HepG2 (cell line): Measurements from ENCODE around the gene RHBDF2. TPM values are rescaled to one million over a fixed set of nuclear protein-coding genes. Genes with fewer than 3 reads are reported as not detected.
A peak's percentile ranks its signal among the peaks of the same experiment; 100 is the strongest.

Source experiments
- CHCHD3 ChIP-seq: sonication (generic); formaldehyde crosslinking; IDR thresholded peaks from 2 replicates; pipeline ENCODE4 v1.8.0; 2022; ENCODE audit warnings: mild to moderate bottlenecking, missing genetic modification reagents, moderate library complexity
- GATAD1 ChIP-seq: IDR thresholded peaks from 2 replicates; pipeline ENCODE4 v1.6.1; 2016; ENCODE audit warnings: missing genetic modification reagents, missing compliant biosample characterization
- ISL2 ChIP-seq: sonication (generic); formaldehyde crosslinking; IDR thresholded peaks from 2 replicates; pipeline ENCODE4 v1.5.0; 2020; ENCODE audit warnings: missing genetic modification reagents
- JDP2 ChIP-seq: sonication (generic); formaldehyde crosslinking; IDR thresholded peaks from 2 replicates; pipeline ENCODE4 v1.8.1; 2022; ENCODE audit warnings: missing genetic modification reagents, borderline replicate concordance
- KLF12 ChIP-seq: sonication (generic); formaldehyde crosslinking; IDR thresholded peaks from 2 replicates; pipeline ENCODE4 v1.4.0; 2020; ENCODE audit warnings: missing genetic modification reagents, borderline replicate concordance
- KLF16 ChIP-seq, 2 experiments: sonication (generic) in 1 of 2; formaldehyde crosslinking in 1 of 2; IDR thresholded peaks; 2 replicates each; pipeline versions ENCODE4 v1.6.1 to v1.8.0; 2016 to 2023; ENCODE audit warnings: missing genetic modification reagents in 2 of 2, missing compliant biosample characterization in 1 of 2
- NFIC ChIP-seq: IDR thresholded peaks from 2 replicates; pipeline ENCODE4 v1.6.1; 2012; ENCODE audit warnings: mild to moderate bottlenecking, low read length, inconsistent platforms
- PHF20 ChIP-seq: sonication (generic); formaldehyde crosslinking; IDR thresholded peaks from 2 replicates; pipeline ENCODE4 v1.5.0; 2020; ENCODE audit warnings: mild to moderate bottlenecking, missing genetic modification reagents
- PLRG1 ChIP-seq: fragments of 450-650 bp; conservative IDR thresholded peaks from 2 replicates; pipeline ENCODE4 v1.6.1; 2016
- SMC3 ChIP-seq: IDR thresholded peaks from 2 replicates; pipeline ENCODE4 v1.6.1; 2011; ENCODE audit warnings: low read length, improper control_type of control experiment
- SP4 ChIP-seq: sonication (generic); formaldehyde crosslinking; IDR thresholded peaks from 2 replicates; pipeline ENCODE4 v1.8.1; 2023; ENCODE audit warnings: mild to moderate bottlenecking, missing genetic modification reagents
- SUZ12 ChIP-seq: fragments of 150-350 bp; IDR thresholded peaks from 2 replicates; pipeline ENCODE4 v1.6.1; 2014; ENCODE audit warnings: low read depth, low read length
- TBX2 ChIP-seq: sonication (generic); formaldehyde crosslinking; IDR thresholded peaks from 2 replicates; pipeline ENCODE4 v1.5.0; 2020; ENCODE audit warnings: missing genetic modification reagents, mild to moderate bottlenecking, borderline replicate concordance
- ZHX2 ChIP-seq, 2 experiments: sonication (generic) in 1 of 2; formaldehyde crosslinking in 1 of 2; IDR thresholded peaks; 2 replicates each; pipeline versions ENCODE4 v1.6.1 to v1.9.0; 2014 to 2022; ENCODE audit warnings: antibody characterized with exemption in 1 of 2, borderline replicate concordance in 1 of 2, inconsistent platforms in 1 of 2, low read depth in 1 of 2, missing genetic modification reagents in 1 of 2
- ZNF335 ChIP-seq: sonication (generic); formaldehyde crosslinking; IDR thresholded peaks from 2 replicates; pipeline ENCODE4 v1.4.0; 2020; ENCODE audit warnings: missing genetic modification reagents
- ZNF451 ChIP-seq: sonication (generic); formaldehyde crosslinking; IDR thresholded peaks from 2 replicates; pipeline ENCODE4 v1.5.0; 2020; ENCODE audit warnings: mild to moderate bottlenecking, missing genetic modification reagents
- ZNF562 ChIP-seq: sonication (generic); formaldehyde crosslinking; IDR thresholded peaks from 2 replicates; pipeline ENCODE4 v1.8.0; 2022; ENCODE audit warnings: missing genetic modification reagents, borderline replicate concordance
- ZNF687 ChIP-seq: sonication (generic); formaldehyde crosslinking; IDR thresholded peaks from 2 replicates; pipeline ENCODE4 v1.5.1; 2020; ENCODE audit warnings: mild to moderate bottlenecking, missing genetic modification reagents, moderate library complexity
- polyA plus RNA-seq, 8 experiments: library from polyadenylated mRNA; depleted of rRNA in 3 of 8; stranded (reverse) in 7 of 8; unstranded in 1 of 8; fragments of >200 nt; fragmentation: Illumina TruSeq in 4 of 8; extraction: Trizol in 4 of 8; gene quantifications; 2 replicates each; pipeline versions ENCODE4 v1.2.1 to v1.2.3, GENCODE V29; 2011 to 2016; ENCODE audit warnings: low read depth in 4 of 8, missing spikeins in 1 of 8, mixed read lengths in 1 of 8; ENCODE audit not compliant: insufficient read depth in 1 of 8
- total RNA-seq, 5 experiments: library from RNA; depleted of rRNA; stranded (reverse); fragments of >200 nt; fragmentation: Illumina TruSeq; extraction: Trizol; gene quantifications; 2 replicates each; pipeline ENCODE4 v1.2.3, GENCODE V29; 2016; ENCODE audit warnings: low read depth in 1 of 5
- TF ChIP-seq, protein P1 (sequence below): sonication (generic); formaldehyde crosslinking; IDR thresholded peaks from 2 replicates; pipeline ENCODE4 v1.4.0; 2020; ENCODE audit warnings: missing genetic modification reagents

RHBDF2 gene
- total and polyA plus RNA-seq, 2 of the 13 experiments (the other 11 are each of a cell fraction or from before 2014, with no cell fraction given) = 7.8 to 24.2 TPM

GRCh38 chr17:76501827-76502307, 644 bp upstream of the RHBDF2 start (continued):
- TF ChIP-seq ZNF687 (CRISPR knock-in tag) = peak; percentile 88
- TF ChIP-seq ZNF451 (CRISPR knock-in tag) = no peak
- TF ChIP-seq JDP2 (CRISPR knock-in tag) = no peak
- TF ChIP-seq TBX2 = peak; percentile 77
- TF ChIP-seq, protein P1, sequence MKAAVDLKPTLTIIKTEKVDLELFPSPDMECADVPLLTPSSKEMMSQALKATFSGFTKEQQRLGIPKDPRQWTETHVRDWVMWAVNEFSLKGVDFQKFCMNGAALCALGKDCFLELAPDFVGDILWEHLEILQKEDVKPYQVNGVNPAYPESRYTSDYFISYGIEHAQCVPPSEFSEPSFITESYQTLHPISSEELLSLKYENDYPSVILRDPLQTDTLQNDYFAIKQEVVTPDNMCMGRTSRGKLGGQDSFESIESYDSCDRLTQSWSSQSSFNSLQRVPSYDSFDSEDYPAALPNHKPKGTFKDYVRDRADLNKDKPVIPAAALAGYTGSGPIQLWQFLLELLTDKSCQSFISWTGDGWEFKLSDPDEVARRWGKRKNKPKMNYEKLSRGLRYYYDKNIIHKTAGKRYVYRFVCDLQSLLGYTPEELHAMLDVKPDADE (CRISPR knock-in tag) = no peak
- no peak for TF ChIP-seq KLF16 (CRISPR knock-in tag; IDR thresholded peaks at IDR 0.05)
- TF ChIP-seq ZHX2 (IDR thresholded peaks at IDR 0.05; ENCODE audit: low read depth) = no peak
- TF ChIP-seq ZHX2 (CRISPR knock-in tag; IDR thresholded peaks at IDR 0.05; ENCODE audit: borderline replicate concordance) = no peak
- TF ChIP-seq ISL2 (CRISPR knock-in tag) = no peak
- TF ChIP-seq SUZ12 = no peak
- no peak for TF ChIP-seq KLF12
- TF ChIP-seq SMC3 = no peak
- TF ChIP-seq PHF20 (CRISPR knock-in tag) = no peak
- no peak for TF ChIP-seq NFIC
- TF ChIP-seq PLRG1 = no peak
- no peak for TF ChIP-seq CHCHD3 (CRISPR knock-in tag)
- TF ChIP-seq ZNF335 (CRISPR knock-in tag) = no peak
- TF ChIP-seq SP4 (CRISPR knock-in tag) = no peak
- TF ChIP-seq ZNF562 (CRISPR knock-in tag) = no peak
- TF ChIP-seq GATAD1 (CRISPR knock-in tag) = no peak
